Mammary epithelial cell (primary cell): Measurements from ENCODE around the gene LIX1L.

ENCODE experiments used
- CTCF ChIP-seq, 2 donors: IDR thresholded peaks in 1 of 2; conservative IDR thresholded peaks in 1 of 2; 2 replicates each; pipeline ENCODE4 v1.5.1; 2011 to 2012; ENCODE audit warnings: inconsistent platforms in 2 of 2, low read length in 2 of 2, mild to moderate bottlenecking in 2 of 2, control low read depth in 1 of 2, low read depth in 1 of 2; ENCODE audit not compliant: insufficient read depth in 1 of 2; ENCODE audit errors: extremely low read depth in 1 of 2
- EZH2 ChIP-seq: IDR thresholded peaks from 2 replicates; pipeline ENCODE4 v1.6.1; 2012; ENCODE audit warnings: low read length, inconsistent platforms, borderline replicate concordance

GRCh38 chr1:145898756-145899155 lies 59.1 kb downstream of the LIX1L start:
- TF ChIP-seq CTCF (conservative IDR thresholded peaks at IDR 0.05 in 1 of 2, IDR thresholded peaks at IDR 0.05 in 1 of 2; ENCODE audit: extremely low read depth in 1 of 2, insufficient read depth in 1 of 2, low read depth in 1 of 2, low read length in 2 of 2) = no peak
- no peak for TF ChIP-seq EZH2
